HepG2 (cell line): ENCODE measurements around the gene CRYGA. TPM values are rescaled to one million over a fixed set of nuclear protein-coding genes. Genes with fewer than 3 reads are reported as not detected.

Experiments
- HES4 ChIP-seq: sonication (generic); formaldehyde crosslinking; IDR thresholded peaks from 2 replicates; pipeline ENCODE4 v1.9.0; 2021; ENCODE audit warnings: mild to moderate bottlenecking, missing genetic modification reagents, borderline replicate concordance
- HOXA7 ChIP-seq: sonication (generic); formaldehyde crosslinking; IDR thresholded peaks from 2 replicates; pipeline ENCODE4 v1.8.1; 2022; ENCODE audit warnings: mild to moderate bottlenecking, missing genetic modification reagents, moderate library complexity
- IKZF1 ChIP-seq: fragments of 450-650 bp; IDR thresholded peaks from 2 replicates; pipeline ENCODE4 v1.7.1; 2016
- IRF9 ChIP-seq: sonication (generic); formaldehyde crosslinking; IDR thresholded peaks from 2 replicates; pipeline ENCODE4 v1.8.0; 2022; ENCODE audit warnings: missing genetic modification reagents, mild to moderate bottlenecking, borderline replicate concordance
- KLF13 ChIP-seq: sonication (generic); formaldehyde crosslinking; IDR thresholded peaks from 2 replicates; pipeline ENCODE4 v1.4.0; 2020; ENCODE audit warnings: mild to moderate bottlenecking, missing genetic modification reagents
- KMT2A ChIP-seq: sonication (generic); formaldehyde crosslinking; IDR thresholded peaks from 2 replicates; pipeline ENCODE4 v1.4.0; 2020; ENCODE audit warnings: missing genetic modification reagents
- PAF1 ChIP-seq: IDR thresholded peaks from 2 replicates; pipeline ENCODE4 v1.6.1; 2016; ENCODE audit warnings: missing genetic modification reagents, missing compliant biosample characterization
- PAX8 ChIP-seq: sonication (generic); formaldehyde crosslinking; IDR thresholded peaks from 2 replicates; pipeline ENCODE4 v1.8.0; 2022; ENCODE audit warnings: mild to moderate bottlenecking, missing genetic modification reagents, borderline replicate concordance
- PHF8 ChIP-seq: sonication (generic); formaldehyde crosslinking; IDR thresholded peaks from 2 replicates; pipeline ENCODE4 v1.5.0; 2020; ENCODE audit warnings: missing genetic modification reagents
- RBM39 ChIP-seq: fragments of 200-400 bp; formaldehyde crosslinking; IDR thresholded peaks from one replicate; pipeline ENCODE4 v1.6.1; 2018; ENCODE audit warnings: antibody characterized with exemption, mild to moderate bottlenecking, low read depth, low read length; ENCODE audit not compliant: poor library complexity, severe bottlenecking
- RXRA ChIP-seq: sonication (generic); formaldehyde crosslinking; IDR thresholded peaks from 2 replicates; pipeline ENCODE4 v1.5.1; 2020; ENCODE audit warnings: missing genetic modification reagents
- SAFB2 ChIP-seq: sonication (generic); formaldehyde crosslinking; IDR thresholded peaks from 2 replicates; pipeline ENCODE4 v1.5.1; 2020; ENCODE audit warnings: missing genetic modification reagents, low read depth, mild to moderate bottlenecking, borderline replicate concordance
- SNAPC2 ChIP-seq: sonication (generic); formaldehyde crosslinking; IDR thresholded peaks from 2 replicates; pipeline ENCODE4 v1.8.1; 2022; ENCODE audit warnings: mild to moderate bottlenecking, missing genetic modification reagents
- TAF15 ChIP-seq: fragments of 200-400 bp; formaldehyde crosslinking; IDR thresholded peaks from one replicate; pipeline ENCODE4 v1.6.1; 2018; ENCODE audit warnings: mild to moderate bottlenecking, low read depth, low read length; ENCODE audit not compliant: poor library complexity, severe bottlenecking
- ZNF142 ChIP-seq: sonication (generic); formaldehyde crosslinking; IDR thresholded peaks from 2 replicates; pipeline ENCODE4 v1.4.0; 2020; ENCODE audit warnings: missing genetic modification reagents
- ZNF18 ChIP-seq: sonication (generic); formaldehyde crosslinking; IDR thresholded peaks from 2 replicates; pipeline ENCODE4 v1.8.0; 2022; ENCODE audit warnings: mild to moderate bottlenecking, missing genetic modification reagents; ENCODE audit not compliant: insufficient replicate concordance
- ZNF251 ChIP-seq: sonication (generic); formaldehyde crosslinking; IDR thresholded peaks from 2 replicates; pipeline ENCODE4 v1.9.0; 2021; ENCODE audit warnings: mild to moderate bottlenecking, missing genetic modification reagents
- ZNF30 ChIP-seq: sonication (generic); formaldehyde crosslinking; IDR thresholded peaks from 2 replicates; pipeline ENCODE4 v1.5.0; 2020; ENCODE audit warnings: mild to moderate bottlenecking, missing genetic modification reagents
- ZNF501 ChIP-seq: sonication (generic); formaldehyde crosslinking; IDR thresholded peaks from 2 replicates; pipeline ENCODE4 v1.5.1; 2020; ENCODE audit warnings: mild to moderate bottlenecking, moderate library complexity, missing genetic modification reagents
- ZNF570 ChIP-seq: sonication (generic); formaldehyde crosslinking; IDR thresholded peaks from 2 replicates; pipeline ENCODE4 v1.4.0; 2020; ENCODE audit warnings: mild to moderate bottlenecking, missing genetic modification reagents, borderline replicate concordance
- ZNF616 ChIP-seq: sonication (generic); formaldehyde crosslinking; IDR thresholded peaks from 2 replicates; pipeline ENCODE4 v1.5.0; 2020; ENCODE audit warnings: low read depth, mild to moderate bottlenecking, missing genetic modification reagents
- ZNF678 ChIP-seq: sonication (generic); formaldehyde crosslinking; IDR thresholded peaks from 2 replicates; pipeline ENCODE4 v1.4.0; 2020; ENCODE audit warnings: mild to moderate bottlenecking, missing genetic modification reagents
- ZNF75D ChIP-seq: sonication (generic); formaldehyde crosslinking; IDR thresholded peaks from 2 replicates; pipeline ENCODE4 v1.8.1; 2023; ENCODE audit warnings: missing genetic modification reagents, mild to moderate bottlenecking, borderline replicate concordance
- ZNF850 ChIP-seq: sonication (generic); formaldehyde crosslinking; conservative IDR thresholded peaks from 2 replicates; pipeline ENCODE4 v1.9.0; 2021; ENCODE audit warnings: mild to moderate bottlenecking, missing genetic modification reagents
- polyA plus RNA-seq, 8 experiments: library from polyadenylated mRNA; depleted of rRNA in 3 of 8; stranded (reverse) in 7 of 8; unstranded in 1 of 8; fragments of >200 nt; fragmentation: Illumina TruSeq in 4 of 8; extraction: Trizol in 4 of 8; gene quantifications; 2 replicates each; pipeline versions ENCODE4 v1.2.1 to v1.2.3, GENCODE V29; 2011 to 2016; ENCODE audit warnings: low read depth in 4 of 8, missing spikeins in 1 of 8, mixed read lengths in 1 of 8; ENCODE audit not compliant: insufficient read depth in 1 of 8
- total RNA-seq, 5 experiments: library from RNA; depleted of rRNA; stranded (reverse); fragments of >200 nt; fragmentation: Illumina TruSeq; extraction: Trizol; gene quantifications; 2 replicates each; pipeline ENCODE4 v1.2.3, GENCODE V29; 2016; ENCODE audit warnings: low read depth in 1 of 5

Gene CRYGA
- total and polyA plus RNA-seq, 2 of the 13 experiments (the other 11 are each of a cell fraction or from before 2014, with no cell fraction given), result not detected

- TF ChIP-seq ZNF18 (CRISPR knock-in tag), result no peak
- peak; percentile 99 for TF ChIP-seq RXRA (CRISPR knock-in tag)
- no peak for TF ChIP-seq HES4
- no peak for TF ChIP-seq ZNF501 (CRISPR knock-in tag)
- no peak for TF ChIP-seq IKZF1
- no peak for TF ChIP-seq PAF1 (CRISPR knock-in tag)
- no peak for TF ChIP-seq IRF9 (CRISPR knock-in tag)
- TF ChIP-seq SNAPC2 (CRISPR knock-in tag), result no peak
- TF ChIP-seq SAFB2 (CRISPR knock-in tag), result no peak
- TF ChIP-seq RBM39, result no peak
- TF ChIP-seq ZNF616 (CRISPR knock-in tag), result no peak
- no peak for TF ChIP-seq ZNF850
- TF ChIP-seq TAF15, result no peak
- TF ChIP-seq PAX8 (CRISPR knock-in tag), result no peak
- no peak for TF ChIP-seq HOXA7 (CRISPR knock-in tag)
- TF ChIP-seq ZNF142 (CRISPR knock-in tag), result no peak
- no peak for TF ChIP-seq ZNF251
- TF ChIP-seq ZNF75D (CRISPR knock-in tag), result no peak
- no peak for TF ChIP-seq KMT2A (CRISPR knock-in tag)
- no peak for TF ChIP-seq ZNF678 (CRISPR knock-in tag)
- no peak for TF ChIP-seq ZNF30 (CRISPR knock-in tag)
- TF ChIP-seq PHF8 (CRISPR knock-in tag), result no peak
- TF ChIP-seq ZNF570, result no peak
- TF ChIP-seq KLF13 (CRISPR knock-in tag), result no peak
Observed at GRCh38 chr2:208179028-208179609, 15.7 kb upstream of the CRYGA start (continued).
